Medulla oblongata (tissue), 1 donor: ENCODE measurements around the gene WEE1.
"Not testable (repeated sequence)": the region's sequence is repeated elsewhere in the genome, so short reads cannot be mapped to it uniquely, and the experiment has no call there.

ENCODE experiments used
- DNase-seq: peaks from one replicate; pipeline ENCODE4 v3.0.0-alpha.2; 2015; ENCODE audit errors: extremely low spot score

The WEE1 gene

GRCh38 chr11:9573052-9573774 is at the start of gene WEE1:
Gene WEE1, plus strand, starts transcription at chr11:9573670. Its CDS starts 264 bp downstream, at chr11:9573934.
- DNase-seq, result peak; percentile 97

- no peak for DNase-seq
These were observed 49.5 kb upstream of the WEE1 start for GRCh38 chr11:9524001-9524400.

DNA sequence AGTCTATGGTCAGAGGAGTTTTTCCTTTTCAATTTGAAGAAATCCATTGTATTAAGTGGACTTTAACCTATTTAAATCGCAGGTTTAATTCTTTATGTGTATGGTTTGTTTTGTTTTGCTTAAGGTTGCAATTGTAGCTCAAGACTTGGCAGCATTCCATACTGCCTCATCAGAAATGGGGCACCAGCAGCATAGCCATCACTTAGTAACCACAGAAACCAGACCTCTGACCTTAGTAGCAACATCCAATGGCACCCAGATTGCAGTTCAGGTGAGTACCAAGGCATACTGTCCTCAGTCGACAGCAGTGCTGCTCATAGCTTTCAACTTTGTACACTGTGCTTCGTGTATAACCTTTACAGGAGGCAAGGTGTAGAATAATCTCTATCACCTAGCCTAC is 48.4 kb upstream of the WEE1 start:
- no peak for DNase-seq

GRCh38 chr11:9527481-9528135 is 45.9 kb upstream of the WEE1 start:
- no peak for DNase-seq

- DNase-seq, result no peak
These were observed 45.4 kb upstream of the WEE1 start for GRCh38 chr11:9528136-9528501.

- no peak for DNase-seq
These were observed 44.7 kb upstream of the WEE1 start for GRCh38 chr11:9528573-9529333.

DNA sequence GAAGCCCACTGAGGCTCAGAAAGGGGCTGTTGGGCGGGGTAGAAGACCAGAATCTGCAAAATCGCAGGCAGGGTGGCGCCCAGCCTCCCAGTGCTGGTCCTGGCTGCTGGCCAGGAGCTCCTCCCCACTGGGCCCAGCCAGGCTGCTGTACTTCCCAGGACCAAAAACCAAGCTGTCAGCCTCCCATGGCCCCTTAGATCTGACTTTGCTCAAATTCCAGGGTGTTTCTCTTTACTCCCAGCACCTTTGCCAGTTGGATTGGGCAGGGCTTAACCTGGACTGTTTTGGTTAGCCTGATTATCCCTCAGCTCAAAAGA is 44.2 kb upstream of the WEE1 start:
- no peak for DNase-seq

DNA sequence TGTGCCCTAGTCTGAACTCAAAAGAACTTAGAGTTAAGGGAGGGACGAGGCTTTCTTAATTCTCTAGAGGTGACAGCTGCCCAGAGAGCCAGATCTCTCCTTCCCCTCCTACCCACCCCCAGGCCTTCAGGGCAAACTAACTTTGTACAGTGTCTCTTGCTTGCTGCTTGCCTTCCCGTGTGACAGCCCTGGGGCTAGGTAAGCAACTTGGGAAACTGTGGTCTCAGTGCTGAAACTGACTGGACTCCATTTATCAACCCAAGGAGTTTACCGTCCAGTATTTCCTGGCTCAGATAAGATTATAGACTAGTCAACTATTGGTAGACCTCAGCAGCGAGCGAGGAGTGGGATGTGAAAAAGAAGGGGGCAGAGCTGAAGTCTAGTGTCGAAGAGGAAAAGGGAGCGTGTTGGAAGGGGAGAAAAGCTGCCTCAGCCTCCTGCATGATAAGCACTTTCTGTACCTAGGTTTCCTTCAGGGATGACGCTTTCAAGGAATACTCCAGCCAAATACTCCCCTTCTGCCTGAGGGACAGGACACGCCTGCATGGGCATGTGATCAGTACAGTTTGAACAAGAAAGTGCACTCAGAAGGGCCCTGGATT is 43.3 kb upstream of the WEE1 start:
- no peak for DNase-seq

DNA sequence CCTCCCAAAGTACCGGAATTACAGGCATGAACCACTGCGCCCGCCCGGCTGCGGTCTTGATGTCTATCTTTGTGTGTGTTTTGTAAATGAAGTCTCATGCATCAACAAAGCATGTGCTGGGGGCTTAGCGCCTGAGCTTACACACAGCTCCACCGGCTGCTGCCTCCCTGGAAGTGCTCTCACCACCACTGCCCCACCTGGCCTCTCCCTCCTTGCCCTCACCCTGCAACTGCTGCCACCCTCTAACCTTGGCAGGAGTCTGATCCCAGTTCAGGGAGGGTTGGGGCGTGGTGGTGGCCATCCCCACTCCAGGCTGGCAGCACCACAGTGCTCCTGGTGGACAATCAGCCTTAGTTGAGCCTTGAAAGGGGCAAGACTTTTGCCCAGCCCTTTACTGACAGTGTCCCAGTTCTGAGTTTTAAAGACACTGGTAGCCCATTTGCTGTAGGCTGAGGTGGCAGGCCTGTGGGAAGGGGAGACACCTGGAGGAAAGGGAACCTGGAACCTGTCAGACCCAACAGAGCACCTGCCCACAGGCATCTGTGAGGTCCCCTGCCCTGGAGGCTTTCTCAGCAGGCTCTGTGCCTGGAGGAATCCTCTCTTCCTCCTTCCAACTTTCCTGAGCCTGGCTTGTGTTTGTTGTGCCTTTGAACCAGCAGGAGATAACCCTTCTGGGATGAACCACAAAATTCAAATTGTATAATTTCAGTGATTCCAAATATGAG is 42.4 kb upstream of the WEE1 start:
- no peak for DNase-seq

DNA sequence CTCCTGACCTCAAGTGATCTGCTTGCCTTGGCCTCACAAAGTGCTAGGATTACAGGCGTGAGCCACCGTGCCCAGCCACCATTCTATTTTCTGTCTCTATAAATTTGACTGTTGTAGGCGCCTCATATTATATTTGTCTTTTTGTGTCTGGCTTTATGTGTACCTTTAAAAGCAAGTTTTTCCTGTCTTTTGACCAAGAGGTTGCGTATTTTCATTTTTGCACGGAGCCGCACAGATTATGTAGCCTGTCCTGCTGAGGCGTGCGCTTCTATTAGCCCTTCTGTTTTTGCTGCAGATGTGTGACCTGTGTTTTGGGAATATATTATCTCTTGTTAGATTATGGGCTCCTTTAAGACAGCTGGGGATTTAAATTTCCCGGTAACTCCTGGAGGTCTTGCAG is 40.4 kb upstream of the WEE1 start:
- DNase-seq, result no peak

- no peak for DNase-seq
These were observed 39.6 kb upstream of the WEE1 start for GRCh38 chr11:9533736-9534473.

DNA sequence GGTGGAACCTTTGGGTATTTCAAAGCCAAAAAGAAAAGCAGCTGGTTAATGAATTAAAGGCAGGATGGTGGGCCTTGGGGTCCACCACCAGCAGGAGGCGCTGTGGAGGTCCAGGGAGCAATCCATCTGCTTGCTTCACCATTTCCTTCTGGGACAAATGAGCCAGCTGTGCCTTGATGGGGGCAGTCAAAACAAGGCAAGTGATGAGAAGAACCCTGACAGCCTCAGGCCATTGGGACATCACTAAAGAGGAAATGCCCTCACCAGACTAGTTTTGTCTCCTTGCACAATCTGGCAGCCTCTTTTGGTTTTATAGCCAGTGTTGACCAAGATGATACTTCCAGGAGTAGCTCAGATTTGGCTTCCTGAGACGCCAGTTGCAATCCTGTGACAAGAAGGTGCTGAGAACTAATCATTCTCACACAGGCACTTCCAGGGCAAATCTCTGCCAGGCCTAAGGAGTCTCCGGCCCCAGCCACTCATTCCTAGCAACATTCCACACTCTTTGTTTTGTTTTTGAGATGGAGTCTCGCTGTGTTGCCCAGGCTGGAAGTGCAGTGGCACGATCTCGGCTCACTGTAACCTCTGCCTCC is 38.2 kb upstream of the WEE1 start:
- DNase-seq, result peak; percentile 63

- no peak for DNase-seq
These were observed 34.9 kb upstream of the WEE1 start for GRCh38 chr11:9538548-9538947.

DNA sequence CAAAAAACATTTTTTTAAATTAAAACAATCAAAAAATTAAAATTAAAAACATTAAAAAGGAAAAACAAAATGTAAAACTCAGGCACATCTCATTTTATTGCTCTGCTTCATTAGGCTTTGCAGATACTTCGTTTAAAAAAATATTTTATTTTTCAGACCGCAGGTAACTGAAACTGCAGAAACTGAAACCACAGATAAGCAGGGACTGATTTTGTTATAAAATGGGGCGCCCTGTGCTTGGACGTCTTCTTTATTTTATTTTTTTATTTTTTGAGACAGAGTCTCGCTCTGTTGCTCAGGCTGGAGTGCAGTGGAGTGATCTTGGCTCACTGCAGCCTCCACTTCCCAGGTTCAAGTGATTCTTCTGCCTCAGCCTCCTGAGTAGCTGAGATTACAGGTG is 24.3 kb upstream of the WEE1 start:
- not testable (repeated sequence) for DNase-seq

- no peak for DNase-seq
These were observed 23.3 kb upstream of the WEE1 start for GRCh38 chr11:9550191-9550628.

- no peak for DNase-seq
These were observed 12.0 kb upstream of the WEE1 start for GRCh38 chr11:9561279-9561982.

DNA sequence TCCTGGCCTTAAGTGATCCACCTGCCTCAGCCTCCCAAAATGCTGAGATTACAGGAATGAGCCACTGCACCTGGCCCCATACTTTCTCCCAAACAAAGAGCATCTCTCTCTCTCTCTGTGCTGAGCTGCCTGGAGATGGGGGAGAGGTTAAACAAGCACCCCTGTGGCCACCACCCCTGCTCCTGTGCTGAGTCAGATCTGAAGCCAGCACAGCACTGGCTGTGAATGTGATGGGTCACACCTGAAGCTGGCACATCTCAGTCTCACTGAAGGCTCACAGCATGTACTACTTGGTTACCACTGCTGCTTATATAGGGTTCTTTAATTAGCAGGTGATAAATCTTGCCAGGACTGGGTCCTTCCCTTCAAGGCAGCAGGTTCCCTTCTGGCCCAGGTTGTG is 10.8 kb upstream of the WEE1 start:
- no peak for DNase-seq

DNA sequence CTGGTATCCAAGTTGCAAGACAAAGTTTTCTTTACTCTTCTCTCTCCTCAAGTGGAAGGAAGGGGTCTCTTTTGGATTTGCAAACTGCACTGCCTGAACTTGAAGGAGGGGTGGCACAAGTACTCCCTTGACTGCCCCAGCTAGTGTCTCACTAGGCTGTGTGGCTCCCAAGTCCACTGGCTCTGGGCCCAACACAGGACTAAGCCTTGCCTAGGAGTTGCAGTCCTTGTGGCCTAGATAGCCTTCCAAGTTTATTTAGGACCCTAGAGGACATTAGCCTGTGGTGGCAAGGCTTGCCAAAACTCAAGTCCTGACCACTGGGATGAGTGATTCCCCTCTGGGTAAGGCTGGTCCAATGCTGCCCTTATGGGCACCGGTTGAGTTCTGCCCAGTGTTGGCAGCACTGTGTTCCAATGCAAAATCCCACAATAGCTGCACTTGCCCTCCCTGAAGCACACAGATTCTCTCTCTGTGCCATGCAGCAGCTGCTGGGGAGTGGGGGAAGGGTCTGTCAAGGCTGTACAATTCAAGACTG is 10.2 kb upstream of the WEE1 start:
- no peak for DNase-seq

- no peak for DNase-seq
These were observed 7.5 kb upstream of the WEE1 start for GRCh38 chr11:9565822-9566560.
